Fibroblast of skin of left quadriceps (primary cell): ENCODE results near the gene JKAMP.

Source experiments
- DNase-seq, 2 experiments: peaks; one replicate each; pipeline ENCODE4 v3.0.0-alpha.2; 2013; ENCODE audit warnings: low read depth in 2 of 2

JKAMP gene

DNA sequence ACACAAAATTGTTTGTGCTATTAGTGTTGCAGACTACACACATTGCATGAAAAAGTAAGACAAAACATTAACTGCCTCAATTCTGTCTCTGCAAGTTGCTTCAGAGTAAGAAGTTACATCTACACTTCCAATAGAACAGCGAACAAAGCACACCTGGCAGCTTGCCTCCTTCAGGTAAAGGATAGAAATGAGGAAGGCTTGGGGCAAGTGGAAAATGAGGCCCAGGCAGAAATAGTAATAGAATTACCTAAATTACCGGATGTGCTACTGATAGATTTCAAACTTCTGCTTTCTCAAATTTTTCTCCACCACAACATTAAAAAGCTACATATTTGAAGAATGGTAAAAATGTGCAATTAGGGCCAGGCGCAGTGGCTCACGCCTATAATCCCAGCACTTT is 54.6 kb downstream of the JKAMP start:
- DNase-seq: no peak

- no peak for DNase-seq
These were observed 56.5 kb downstream of the JKAMP start for GRCh38 chr14:59540852-59541251.

GRCh38 chr14:59541731-59542130 is 57.4 kb downstream of the JKAMP start:
- DNase-seq: no peak

GRCh38 chr14:59543873-59544272 is 59.6 kb downstream of the JKAMP start:
- no peak for DNase-seq

GRCh38 chr14:59547310-59547709 is 63.0 kb downstream of the JKAMP start:
- no peak for DNase-seq
